PC-9 (cell line): ENCODE measurements around the gene ZBTB14. TPM values are rescaled to one million over a fixed set of nuclear protein-coding genes. Genes with fewer than 3 reads are reported as not detected.

Experiments used
- BruUV-seq: library from RNA; stranded (reverse); fragments of 400-500 nt; replicated peaks from 2 replicates; lab custom pipeline; 2021; lab: Mats Ljungman, UMichigan
- CTCF ChIA-PET: fragments of 300-600 bp; sonication (Branson Sonifier 250); formaldehyde crosslinking; loops from one replicate; lab custom pipeline; 2022; ENCODE audit warnings: antibody characterized with exemption; lab: Charles Lee
- POLR2A ChIA-PET: fragments of 300-600 bp; sonication (Branson Sonifier 250); formaldehyde crosslinking; loops from one replicate; lab custom pipeline; 2022; ENCODE audit warnings: antibody characterized with exemption; ENCODE audit not compliant: unreplicated experiment; lab: Charles Lee
- DNase-seq, 2 experiments: peaks; one replicate each; pipeline versions ENCODE4 v3.0.0 to v3.0.0-alpha.2; 2015 to 2022; ENCODE audit warnings: mixed read lengths in 1 of 2
- H2AFZ ChIP-seq: fragments of 200-600 bp; sonication (generic); 2 replicates; pipeline ENCODE4 v1.8.1; 2017; ENCODE audit warnings: antibody characterized with exemption
- H3F3A ChIP-seq: fragments of 200-600 bp; sonication (generic); 2 replicates; pipeline ENCODE4 v1.8.1; 2017; ENCODE audit warnings: antibody characterized with exemption, mild to moderate bottlenecking, low read depth; ENCODE audit not compliant: insufficient read depth
- H3K27ac ChIP-seq: fragments of 200-600 bp; sonication (generic); 2 replicates; pipeline ENCODE4 v1.6.1; 2016; ENCODE audit warnings: mixed run types
- H3K27me3 ChIP-seq: fragments of 200-600 bp; sonication (generic); 2 replicates; pipeline ENCODE4 v1.6.1; 2016; ENCODE audit warnings: low read depth, mixed run types; ENCODE audit not compliant: insufficient read depth
- H3K36me3 ChIP-seq: fragments of 200-600 bp; sonication (generic); 2 replicates; pipeline ENCODE4 v1.6.1; 2016; ENCODE audit warnings: low read depth, mixed run types
- H3K4me1 ChIP-seq: fragments of 200-600 bp; sonication (generic); replicated peaks from 2 replicates; pipeline ENCODE4 v1.6.1; 2016; ENCODE audit warnings: mixed run types; ENCODE audit not compliant: insufficient read depth
- H3K4me2 ChIP-seq: fragments of 200-600 bp; sonication (generic); 2 replicates; pipeline ENCODE4 v1.6.1; 2017; ENCODE audit warnings: mixed run types
- H3K4me3 ChIP-seq: fragments of 200-600 bp; sonication (generic); 2 replicates; pipeline ENCODE4 v1.6.1; 2016; ENCODE audit warnings: mixed run types
- H3K79me2 ChIP-seq: fragments of 200-600 bp; sonication (generic); 2 replicates; pipeline ENCODE4 v1.6.1; 2017; ENCODE audit warnings: low read depth, mixed run types
- H3K9me2 ChIP-seq: fragments of 200-600 bp; sonication (generic); 2 replicates; pipeline ENCODE4 v1.8.1; 2017; ENCODE audit warnings: mild to moderate bottlenecking; ENCODE audit not compliant: insufficient read depth
- H3K9me3 ChIP-seq: fragments of 200-600 bp; sonication (generic); 2 replicates; pipeline ENCODE4 v1.8.1; 2016; ENCODE audit warnings: low read depth; ENCODE audit not compliant: insufficient read depth
- H4K20me1 ChIP-seq: fragments of 200-600 bp; sonication (generic); 2 replicates; pipeline ENCODE4 v1.8.1; 2017; ENCODE audit not compliant: insufficient read depth
- EZH2 ChIP-seq: fragments of 200-600 bp; sonication (generic); IDR thresholded peaks from 2 replicates; pipeline ENCODE4 v1.8.0; 2017; ENCODE audit warnings: antibody characterized with exemption, low read depth
- intact Hi-C: fragments of 100-400 bp; cut with micrococcal nuclease; formaldehyde crosslinking; loops from one replicate; pipeline ENCODE4 v1.10.0; 2022; ENCODE audit not compliant: unreplicated experiment
- total RNA-seq: library from RNA; stranded (reverse); gene quantifications from 2 replicates; pipeline ENCODE4 v1.2.3, GENCODE V29; 2021
- TF ChIP-seq, protein P1 (sequence below): fragments of 200-600 bp; sonication (generic); conservative IDR thresholded peaks from 2 replicates; pipeline ENCODE4 v1.6.1; 2017; ENCODE audit warnings: mixed run types, antibody characterized with exemption, mild to moderate bottlenecking, moderate library complexity

ZBTB14 gene
- total RNA-seq, 1 experiment from 2014 or later, result 15.7 TPM

GRCh38 chr18:5284808-5285207 lies 10.7 kb downstream of the ZBTB14 start:
- Histone ChIP-seq H2AFZ (no peak overlapping the region), H3K27ac (no peak overlapping the region), H3K9me3 (no peaks in the 10 kb centered on the region), H3K4me3 (no peak overlapping the region), H3K27me3 (peaks cover 8% of the 10 kb centered on the region; the same call in 1 of the 2 replicates), H3K4me2 (no peak overlapping the region), H3K79me2 (no peaks in the 10 kb centered on the region), H3K36me3 (peaks cover 4% of the 10 kb centered on the region; the same call in 1 of the 2 replicates), H3F3A (no peaks in the 10 kb centered on the region), H3K4me1 (no peaks in the 10 kb centered on the region), H4K20me1 (no peaks in the 10 kb centered on the region), H3K9me2 (no peaks in the 10 kb centered on the region)
- POLR2A ChIA-PET, result no interaction called here
- no peak for DNase-seq
- BruUV-seq, result no TSS peak
- CTCF ChIA-PET, result no interaction called here
- intact Hi-C loops, result no loop called here
- TF ChIP-seq EZH2, result no peak
- TF ChIP-seq, protein P1, sequence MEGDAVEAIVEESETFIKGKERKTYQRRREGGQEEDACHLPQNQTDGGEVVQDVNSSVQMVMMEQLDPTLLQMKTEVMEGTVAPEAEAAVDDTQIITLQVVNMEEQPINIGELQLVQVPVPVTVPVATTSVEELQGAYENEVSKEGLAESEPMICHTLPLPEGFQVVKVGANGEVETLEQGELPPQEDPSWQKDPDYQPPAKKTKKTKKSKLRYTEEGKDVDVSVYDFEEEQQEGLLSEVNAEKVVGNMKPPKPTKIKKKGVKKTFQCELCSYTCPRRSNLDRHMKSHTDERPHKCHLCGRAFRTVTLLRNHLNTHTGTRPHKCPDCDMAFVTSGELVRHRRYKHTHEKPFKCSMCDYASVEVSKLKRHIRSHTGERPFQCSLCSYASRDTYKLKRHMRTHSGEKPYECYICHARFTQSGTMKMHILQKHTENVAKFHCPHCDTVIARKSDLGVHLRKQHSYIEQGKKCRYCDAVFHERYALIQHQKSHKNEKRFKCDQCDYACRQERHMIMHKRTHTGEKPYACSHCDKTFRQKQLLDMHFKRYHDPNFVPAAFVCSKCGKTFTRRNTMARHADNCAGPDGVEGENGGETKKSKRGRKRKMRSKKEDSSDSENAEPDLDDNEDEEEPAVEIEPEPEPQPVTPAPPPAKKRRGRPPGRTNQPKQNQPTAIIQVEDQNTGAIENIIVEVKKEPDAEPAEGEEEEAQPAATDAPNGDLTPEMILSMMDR, result no peak

DNA sequence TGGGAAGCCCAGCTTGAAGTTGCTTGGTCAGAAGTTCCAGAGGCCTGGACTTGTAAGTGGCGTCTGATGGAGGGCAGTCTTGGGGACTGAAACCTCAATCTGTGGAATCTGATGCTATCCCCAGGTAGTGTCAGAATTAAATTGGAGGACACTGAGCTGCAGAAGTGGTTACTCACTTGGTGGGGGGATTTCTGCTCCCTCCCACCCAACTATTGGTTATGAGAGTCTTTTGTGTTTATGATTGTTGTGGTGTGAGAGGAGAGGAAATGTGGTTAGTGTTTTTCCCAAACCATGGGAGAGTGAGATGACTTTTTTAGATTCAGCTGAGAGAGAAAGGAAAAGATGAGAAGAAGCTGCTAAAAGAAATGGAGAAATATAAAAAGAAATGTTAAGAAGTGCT lies 12.8 kb downstream of the ZBTB14 start:
- Histone ChIP-seq H3F3A (no peaks in the 10 kb centered on the region), H3K9me2 (no peaks in the 10 kb centered on the region), H3K27me3 (peaks cover 15% of the 10 kb centered on the region; the same call in 1 of the 2 replicates), H3K36me3 (no peaks in the 10 kb centered on the region), H4K20me1 (no peaks in the 10 kb centered on the region), H2AFZ (no peak overlapping the region), H3K4me3 (no peak overlapping the region), H3K27ac (no peak overlapping the region), H3K4me1 (no peaks in the 10 kb centered on the region), H3K4me2 (no peak overlapping the region), H3K9me3 (no peaks in the 10 kb centered on the region), H3K79me2 (no peaks in the 10 kb centered on the region)
- intact Hi-C loops, result no loop called here
- DNase-seq, result no peak
- BruUV-seq, result no TSS peak
- ChIA-PET POLR2A (no interaction called here), CTCF (no interaction called here)
- TF ChIP-seq, protein P1, result no peak
- no peak for TF ChIP-seq EZH2

DNA sequence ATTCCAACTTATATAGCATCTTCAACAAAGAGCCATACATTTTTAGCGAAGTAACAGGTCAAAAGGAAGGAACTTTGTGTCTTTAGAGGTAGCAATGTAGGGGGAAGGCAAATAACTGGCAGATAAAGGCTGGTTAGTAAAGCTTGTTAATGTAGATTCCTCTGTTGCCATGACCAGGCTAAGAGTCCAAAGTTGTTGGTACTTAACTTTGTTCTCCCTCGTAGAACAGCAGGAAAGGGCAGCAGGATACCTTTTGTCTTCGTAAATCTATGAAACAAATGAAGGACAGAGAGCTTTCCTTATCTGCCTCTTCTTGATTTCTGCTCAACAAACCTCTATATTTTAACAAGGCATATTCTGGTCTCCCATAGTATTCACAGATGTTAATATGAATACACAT lies 18.6 kb downstream of the ZBTB14 start:
- Histone ChIP-seq H3K9me2 (no peaks in the 10 kb centered on the region; the same call in 1 of the 2 replicates), H3K4me2 (no peak overlapping the region), H3K79me2 (no peaks in the 10 kb centered on the region), H3K9me3 (no peaks in the 10 kb centered on the region), H3K4me1 (no peaks in the 10 kb centered on the region), H2AFZ (no peak overlapping the region), H3K36me3 (no peaks in the 10 kb centered on the region), H3F3A (no peaks in the 10 kb centered on the region), H4K20me1 (no peaks in the 10 kb centered on the region), H3K4me3 (no peak overlapping the region), H3K27ac (no peak overlapping the region), H3K27me3 (peaks cover 15% of the 10 kb centered on the region; the same call in 1 of the 2 replicates)
- BruUV-seq, result no TSS peak
- intact Hi-C loops, result no loop called here
- CTCF ChIA-PET, result no interaction called here
- DNase-seq, result no peak
- POLR2A ChIA-PET, result no interaction called here
- TF ChIP-seq, protein P1, result no peak
- no peak for TF ChIP-seq EZH2
